ENCODE data around the gene CHRDL2. TPM values are rescaled to one million over a fixed set of nuclear protein-coding genes. Genes with fewer than 3 reads are reported as not detected.

Gene CHRDL2
- total RNA-seq, 4 donors from 2014 or later, result not detected

Small RNA genes lying within 50 kb of the gene (microRNA-seq; reads per million reads assigned to microRNA genes)
- gene MIR4696 (ENCODE audit: borderline number of aligned reads in 1 of 2, borderline replicate concordance in 2 of 2), result 0 reads per million in 2 donors

Other genes starting within 250 kb of the CHRDL2 start
- gene LIPT2, start 237.7 kb downstream of the CHRDL2 start, total RNA-seq, result 10 to 100 TPM in 1 of 4 donors, 1 to 10 TPM in 3; 4.0 to 10.9 (median 8.1) TPM
- 10 to 100 TPM in 1 of 4 donors, 1 to 10 TPM in 3; 7.0 to 18.8 (median 9.4) TPM for gene POLD3, start 138.8 kb downstream of the CHRDL2 start, total RNA-seq
- gene RNF169, start 17.4 kb upstream of the CHRDL2 start, total RNA-seq, result 10 to 100 TPM; 17.5 to 23.6 (median 21.6) TPM
- 10 to 100 TPM in 3 of 4 donors, 1 to 10 TPM in 1; 7.0 to 17.4 (median 13.2) TPM for gene XRRA1, start 217.7 kb upstream of the CHRDL2 start, total RNA-seq
- gene SPCS2, start 217.8 kb upstream of the CHRDL2 start, total RNA-seq, result 100 to 1,000 TPM in 1 of 4 donors, 10 to 100 TPM in 3; 19.2 to 117 (median 23.9) TPM